Fibroblast of lung (primary cell): ENCODE data around the gene PRELID2. TPM values are rescaled to one million over a fixed set of nuclear protein-coding genes. Genes with fewer than 3 reads are reported as not detected.

Experiments
- DNase-seq, 2 donors: peaks; one replicate each; pipeline versions ENCODE4 v3.0.0 to v3.0.0-alpha.2; 2010; ENCODE audit warnings: low read depth in 2 of 2
- H2AFZ ChIP-seq: 2 replicates; pipeline ENCODE4 v1.5.1; 2012; ENCODE audit warnings: low read length, control low read depth, inconsistent platforms
- H3K27ac ChIP-seq: 2 replicates; pipeline ENCODE4 v1.5.1; 2011; ENCODE audit warnings: low read length, control low read depth; ENCODE audit not compliant: insufficient read depth
- H3K27me3 ChIP-seq: 2 replicates; pipeline ENCODE4 v1.5.1; 2011; ENCODE audit warnings: mild to moderate bottlenecking, low read length; ENCODE audit not compliant: control insufficient read depth, insufficient read depth
- H3K36me3 ChIP-seq: 2 replicates; pipeline ENCODE4 v1.5.1; 2011; ENCODE audit warnings: low read length; ENCODE audit not compliant: control insufficient read depth, insufficient read depth
- H3K4me1 ChIP-seq: 2 replicates; pipeline ENCODE4 v1.5.1; 2011; ENCODE audit warnings: low read length; ENCODE audit not compliant: control insufficient read depth, insufficient read depth; ENCODE audit errors: extremely low read depth
- H3K4me2 ChIP-seq: 2 replicates; pipeline ENCODE4 v1.5.1; 2011; ENCODE audit warnings: low read length, control low read depth; ENCODE audit not compliant: insufficient read depth; ENCODE audit errors: extremely low read depth
- H3K4me3 ChIP-seq, 4 experiments: fragments of 200-600 bp in 1 of 4; sonication (generic) in 1 of 4; replicated peaks in 1 of 4; 2 replicates each; pipeline ENCODE4 v1.5.1; 2011 to 2016; ENCODE audit warnings: low read length in 4 of 4, low read depth in 3 of 4, mild to moderate bottlenecking in 3 of 4, control low read depth in 2 of 4, inconsistent platforms in 1 of 4, mixed read lengths in 1 of 4; ENCODE audit not compliant: insufficient read depth in 1 of 4; ENCODE audit errors: control extremely low read depth in 1 of 4
- H3K79me2 ChIP-seq: 2 replicates; pipeline ENCODE4 v1.5.1; 2012; ENCODE audit warnings: mild to moderate bottlenecking, low read length, inconsistent platforms; ENCODE audit not compliant: control insufficient read depth, insufficient read depth
- H3K9ac ChIP-seq: 2 replicates; pipeline ENCODE4 v1.5.1; 2011; ENCODE audit warnings: mild to moderate bottlenecking, low read length, control low read depth; ENCODE audit not compliant: insufficient read depth
- H3K9me3 ChIP-seq: 2 replicates; pipeline ENCODE4 v1.5.1; 2012; ENCODE audit warnings: low read depth, low read length; ENCODE audit not compliant: control insufficient read depth, insufficient read depth
- H4K20me1 ChIP-seq: 2 replicates; pipeline ENCODE4 v1.5.1; 2011; ENCODE audit warnings: low read length; ENCODE audit not compliant: control insufficient read depth, insufficient read depth; ENCODE audit errors: extremely low read depth
- CTCF ChIP-seq, 2 donors: IDR thresholded peaks in 1 of 2; conservative IDR thresholded peaks in 1 of 2; 1 replicate in 1 of 2; 2 replicates in 1 of 2; pipeline ENCODE4 v1.5.1; 2011 to 2012; ENCODE audit warnings: low read length in 2 of 2, control low read depth in 1 of 2, inconsistent platforms in 1 of 2, low read depth in 1 of 2, mild to moderate bottlenecking in 1 of 2
- EZH2 ChIP-seq: IDR thresholded peaks from 2 replicates; pipeline ENCODE4 v1.5.1; 2012; ENCODE audit warnings: low read length, control low read depth, mild to moderate bottlenecking; ENCODE audit errors: missing control alignments
- polyA plus RNA-seq, 2 donors: library from polyadenylated mRNA; depleted of rRNA in 1 of 2; stranded (reverse) in 1 of 2; unstranded in 1 of 2; fragments of >200 nt; gene quantifications; 2 replicates each; pipeline ENCODE4 v1.2.1, GENCODE V29; 2011 to 2012; ENCODE audit warnings: missing spikeins in 1 of 2
- total RNA-seq: library from RNA; depleted of rRNA; stranded (reverse); fragments of >200 nt; gene quantifications from 2 replicates; pipeline ENCODE4 v1.2.1, GENCODE V29; 2014

Gene PRELID2
- total and polyA plus RNA-seq, 2 donors (not counting 1 experiment from before 2014, with no cell fraction given) = 6.1 to 27.9 TPM

- no peaks in the 10 kb centered on the region for H3K27me3 ChIP-seq
- no peak overlapping the region for H3K4me3 ChIP-seq
- H3K27ac ChIP-seq = no peak overlapping the region
- H3K9me3 ChIP-seq = no peaks in the 10 kb centered on the region
- no peak for DNase-seq
- no peak overlapping the region for H3K9ac ChIP-seq
- H3K4me1 ChIP-seq = peaks cover 7% of the 10 kb centered on the region
- H2AFZ ChIP-seq = no peak overlapping the region
- no peaks in the 10 kb centered on the region for H3K36me3 ChIP-seq
- no peaks in the 10 kb centered on the region for H3K79me2 ChIP-seq
- H4K20me1 ChIP-seq = no peaks in the 10 kb centered on the region
- no peak for TF ChIP-seq EZH2
- no peak overlapping the region for H3K4me2 ChIP-seq
Observed at GRCh38 chr5:145772466-145772865, 62.7 kb downstream of the PRELID2 start.

GRCh38 chr5:145768863-145769262 lies 66.3 kb downstream of the PRELID2 start:
- Histone ChIP-seq H3K4me2 (no peak overlapping the region), H3K27me3 (no peaks in the 10 kb centered on the region), H3K79me2 (no peaks in the 10 kb centered on the region), H3K9ac (no peak overlapping the region), H3K9me3 (no peaks in the 10 kb centered on the region), H4K20me1 (no peaks in the 10 kb centered on the region), H3K4me1 (no peaks in the 10 kb centered on the region), H3K27ac (no peak overlapping the region), H3K36me3 (no peaks in the 10 kb centered on the region), H2AFZ (no peak overlapping the region), H3K4me3 (no peak overlapping the region)
- no peak for DNase-seq
- TF ChIP-seq EZH2 (no peak), CTCF (conservative IDR thresholded peaks at IDR 0.05 in 1 of 2, IDR thresholded peaks at IDR 0.05 in 1 of 2; ENCODE audit: low read depth in 1 of 2, low read length in 2 of 2) (no peak)

GRCh38 chr5:145764325-145764724 lies 70.8 kb downstream of the PRELID2 start:
- Histone ChIP-seq H3K9me3 (no peaks in the 10 kb centered on the region), H3K79me2 (no peaks in the 10 kb centered on the region), H3K4me1 (no peaks in the 10 kb centered on the region), H2AFZ (no peak overlapping the region), H3K27me3 (no peaks in the 10 kb centered on the region), H3K4me2 (no peak overlapping the region), H3K36me3 (no peaks in the 10 kb centered on the region), H3K9ac (no peak overlapping the region), H3K27ac (no peak overlapping the region), H4K20me1 (no peaks in the 10 kb centered on the region), H3K4me3 (no peak overlapping the region)
- TF ChIP-seq CTCF (conservative IDR thresholded peaks at IDR 0.05 in 1 of 2, IDR thresholded peaks at IDR 0.05 in 1 of 2; ENCODE audit: low read depth in 1 of 2, low read length in 2 of 2) = no peak
- TF ChIP-seq EZH2 = no peak
- DNase-seq = peak in 1 of 2 donors; percentile 2
